ENCODE data around the gene IL1RAPL1. TPM values are rescaled to one million over a fixed set of nuclear protein-coding genes. Genes with fewer than 3 reads are reported as not detected.
A peak's percentile ranks its signal among the peaks of the same experiment; 100 is the strongest.

IL1RAPL1 gene
- polyA plus RNA-seq, 2 of the 4 experiments (the other 2 are of a cell fraction) = not detected

GRCh38 chrX:28848707-28849106 is 261.5 kb downstream of the IL1RAPL1 start (continued):
- TF ChIP-seq ZC3H11A (IDR thresholded peaks at IDR 0.05) (no peak), EP300 (IDR thresholded peaks at IDR 0.05) (no peak), ZSCAN20 (CRISPR knock-in tag; IDR thresholded peaks at IDR 0.05) (no peak), TP53 (CRISPR knock-in tag; IDR thresholded peaks at IDR 0.05) (no peak), HOXB13 (CRISPR knock-in tag; IDR thresholded peaks at IDR 0.05; ENCODE audit: low read depth) (no peak), USF2 (IDR thresholded peaks at IDR 0.05) (no peak), MYC (IDR thresholded peaks at IDR 0.05; ENCODE audit: borderline replicate concordance, low read length) (no peak)

GRCh38 chrX:28850955-28851354 is 263.7 kb downstream of the IL1RAPL1 start:
- 35% methylated on average over 2 of the region's 2 CpGs for WGBS (ENCODE audit: missing lambda C conversion rate)

GRCh38 chrX:28851871-28852270 is 264.6 kb downstream of the IL1RAPL1 start:
- no peak for TF ChIP-seq HOXB5 (CRISPR knock-in tag; IDR thresholded peaks at IDR 0.05)
- no peak for TF ChIP-seq CTCF (IDR thresholded peaks at IDR 0.05)
- TF ChIP-seq HEYL (CRISPR knock-in tag; IDR thresholded peaks at IDR 0.05) = no peak
- no peak for TF ChIP-seq HMGXB4 (CRISPR knock-in tag; IDR thresholded peaks at IDR 0.05; ENCODE audit: borderline replicate concordance)
- no peak for TF ChIP-seq ZFP36 (IDR thresholded peaks at IDR 0.05; ENCODE audit: borderline replicate concordance, partially characterized antibody)
- TF ChIP-seq CHD2 (IDR thresholded peaks at IDR 0.05; ENCODE audit: low read length, partially characterized antibody) = no peak
- TF ChIP-seq RAD21 (conservative IDR thresholded peaks at IDR 0.05 in 1 of 2, IDR thresholded peaks at IDR 0.05 in 1 of 2) = no peak
- no peak for TF ChIP-seq EP300 (IDR thresholded peaks at IDR 0.05)
- TF ChIP-seq HOXB13 (CRISPR knock-in tag; IDR thresholded peaks at IDR 0.05; ENCODE audit: low read depth) = no peak
- TF ChIP-seq HOXA7 (CRISPR knock-in tag; IDR thresholded peaks at IDR 0.05) = no peak
- TF ChIP-seq TFCP2L1 (CRISPR knock-in tag; IDR thresholded peaks at IDR 0.05) = no peak
- no peak for TF ChIP-seq POLR2A (IDR thresholded peaks at IDR 0.05; ENCODE audit: low read length)
- no peak for TF ChIP-seq RNF2 (IDR thresholded peaks at IDR 0.05; ENCODE audit: borderline replicate concordance, low read depth)
- TF ChIP-seq PBX3 (IDR thresholded peaks at IDR 0.05) = no peak
- 59% methylated on average over 1 of the region's 1 CpG for WGBS (ENCODE audit: missing lambda C conversion rate)
- no peak overlapping the region for H3K4me2 ChIP-seq
- no peak for FAIRE-seq
- POLR2A ChIA-PET = no interaction called here
- DNase-seq (ENCODE audit: low read depth in 1 of 2, low spot score in 1 of 2) = no peak
- no peak overlapping the region for H3K27ac ChIP-seq
- no peak overlapping the region for H3K4me3 ChIP-seq
- no peaks in the 10 kb centered on the region for H3K9me3 ChIP-seq
- ATAC-seq = no peak
- CTCF ChIA-PET = interaction anchor here (1.1 kb wide), 1 partner anchor 1000 kb away, joined by 3 read pairs; no protein-coding TSS in a partner anchor
- no peaks in the 10 kb centered on the region for H3K4me1 ChIP-seq

More at GRCh38 chrX:28850955-28851354, 263.7 kb downstream of the IL1RAPL1 start:
- DNase-seq (ENCODE audit: low read depth in 1 of 2, low spot score in 1 of 2) (no peak), ATAC-seq (no peak), FAIRE-seq (peak; percentile 32)
- Histone ChIP-seq H3K4me3 (no peak overlapping the region), H3K4me1 (no peaks in the 10 kb centered on the region), H3K9me3 (no peaks in the 10 kb centered on the region), H3K4me2 (no peak overlapping the region), H3K27ac (no peak overlapping the region)
- ChIA-PET POLR2A (no interaction called here), CTCF (no interaction called here)
- TF ChIP-seq HDAC2 (IDR thresholded peaks at IDR 0.05) (no peak), ZSCAN20 (CRISPR knock-in tag; IDR thresholded peaks at IDR 0.05) (no peak), ZC3H11A (IDR thresholded peaks at IDR 0.05) (no peak), ESRRA (IDR thresholded peaks at IDR 0.05; ENCODE audit: borderline replicate concordance, low read length) (no peak), BHLHE40 (IDR thresholded peaks at IDR 0.05; ENCODE audit: low read depth, low read length) (no peak), ATOH8 (CRISPR knock-in tag; IDR thresholded peaks at IDR 0.05; ENCODE audit: low read depth) (no peak), GATA3 (IDR thresholded peaks at IDR 0.05; ENCODE audit: borderline replicate concordance) (no peak), E2F6 (IDR thresholded peaks at IDR 0.05; ENCODE audit: borderline replicate concordance, low read depth) (no peak), HEYL (CRISPR knock-in tag; IDR thresholded peaks at IDR 0.05) (no peak), RAD21 (conservative IDR thresholded peaks at IDR 0.05 in 1 of 2, IDR thresholded peaks at IDR 0.05 in 1 of 2) (no peak), FOSL2 (IDR thresholded peaks at IDR 0.05) (no peak), FOSL2 (CRISPR knock-in tag; IDR thresholded peaks at IDR 0.05) (no peak)
